ENCODE results near the gene TGFA. TPM values are rescaled to one million over a fixed set of nuclear protein-coding genes. Genes with fewer than 3 reads are reported as not detected.

TGFA gene
- polyA plus RNA-seq, 2 of the 4 experiments (the other 2 are of a cell fraction), result 3.5 to 5.3 TPM

DNA sequence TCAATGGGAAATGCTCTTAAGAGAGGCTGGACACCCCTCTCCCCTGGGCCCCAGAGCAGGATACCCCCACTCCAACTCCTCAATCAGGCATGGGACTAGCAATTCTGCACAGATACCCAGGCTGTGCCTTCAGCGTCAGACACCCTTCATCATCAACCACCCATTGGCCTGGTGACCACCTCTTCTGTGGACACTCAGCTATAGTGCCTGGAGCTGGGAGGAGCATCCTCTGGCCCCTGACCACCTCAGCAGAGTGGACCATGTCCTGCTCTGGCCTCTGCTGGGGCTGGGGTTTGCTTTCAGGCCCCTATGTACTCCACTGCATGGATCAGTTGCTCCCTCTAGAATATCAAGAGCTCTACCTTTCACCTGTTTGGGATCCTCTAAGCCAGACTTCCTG is 35.1 kb downstream of the TGFA start:
- no peak overlapping the region for H3K4me3 ChIP-seq
- ChIA-PET CTCF (interaction anchor here (0.7 to 2.8 kb wide), 8 partner anchors 14 to 217 kb away, joined by 3 to 7 read pairs (median 4); partner anchors contain the start of gene FAM136A), POLR2A (no interaction called here)
- TF ChIP-seq HEYL (CRISPR knock-in tag; IDR thresholded peaks at IDR 0.05) (no peak), SREBF2 (IDR thresholded peaks at IDR 0.05) (no peak), PHF8 (IDR thresholded peaks at IDR 0.05; ENCODE audit: borderline replicate concordance, low read depth) (no peak), NR3C1 (IDR thresholded peaks at IDR 0.05) (no peak), EP300 (IDR thresholded peaks at IDR 0.05) (no peak), FOXS1 (CRISPR knock-in tag; IDR thresholded peaks at IDR 0.05) (no peak), HDAC2 (IDR thresholded peaks at IDR 0.05) (no peak), JUN (IDR thresholded peaks at IDR 0.05) (no peak), MYC (IDR thresholded peaks at IDR 0.05; ENCODE audit: borderline replicate concordance, low read length) (no peak), NPAS2 (CRISPR knock-in tag; IDR thresholded peaks at IDR 0.05; ENCODE audit: borderline replicate concordance) (no peak), HOXB13 (CRISPR knock-in tag; IDR thresholded peaks at IDR 0.05; ENCODE audit: low read depth) (no peak), BHLHE40 (IDR thresholded peaks at IDR 0.05; ENCODE audit: low read depth, low read length) (no peak), CTCF (IDR thresholded peaks at IDR 0.05) (no peak), FOSB (CRISPR knock-in tag; IDR thresholded peaks at IDR 0.05) (no peak), TP53 (CRISPR knock-in tag; IDR thresholded peaks at IDR 0.05) (no peak), ZFP36 (IDR thresholded peaks at IDR 0.05; ENCODE audit: borderline replicate concordance, partially characterized antibody) (no peak), RAD21 (conservative IDR thresholded peaks at IDR 0.05 in 1 of 2, IDR thresholded peaks at IDR 0.05 in 1 of 2) (no peak)
- TF ChIP-seq, protein P1, sequence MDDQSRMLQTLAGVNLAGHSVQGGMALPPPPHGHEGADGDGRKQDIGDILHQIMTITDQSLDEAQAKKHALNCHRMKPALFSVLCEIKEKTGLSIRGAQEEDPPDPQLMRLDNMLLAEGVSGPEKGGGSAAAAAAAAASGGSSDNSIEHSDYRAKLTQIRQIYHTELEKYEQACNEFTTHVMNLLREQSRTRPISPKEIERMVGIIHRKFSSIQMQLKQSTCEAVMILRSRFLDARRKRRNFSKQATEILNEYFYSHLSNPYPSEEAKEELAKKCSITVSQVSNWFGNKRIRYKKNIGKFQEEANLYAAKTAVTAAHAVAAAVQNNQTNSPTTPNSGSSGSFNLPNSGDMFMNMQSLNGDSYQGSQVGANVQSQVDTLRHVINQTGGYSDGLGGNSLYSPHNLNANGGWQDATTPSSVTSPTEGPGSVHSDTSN (IDR thresholded peaks at IDR 0.05), result no peak
- TF ChIP-seq, protein P2, sequence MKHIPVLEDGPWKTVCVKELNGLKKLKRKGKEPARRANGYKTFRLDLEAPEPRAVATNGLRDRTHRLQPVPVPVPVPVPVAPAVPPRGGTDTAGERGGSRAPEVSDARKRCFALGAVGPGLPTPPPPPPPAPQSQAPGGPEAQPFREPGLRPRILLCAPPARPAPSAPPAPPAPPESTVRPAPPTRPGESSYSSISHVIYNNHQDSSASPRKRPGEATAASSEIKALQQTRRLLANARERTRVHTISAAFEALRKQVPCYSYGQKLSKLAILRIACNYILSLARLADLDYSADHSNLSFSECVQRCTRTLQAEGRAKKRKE (CRISPR knock-in tag; IDR thresholded peaks at IDR 0.05; ENCODE audit: low read depth), result no peak
- H3K4me2 ChIP-seq, result no peak overlapping the region
- FAIRE-seq (no peak), DNase-seq (ENCODE audit: low read depth in 1 of 2, low spot score in 1 of 2) (no peak), ATAC-seq (no peak)
- peaks cover 20% of the 10 kb centered on the region for H3K4me1 ChIP-seq
- H3K9me3 ChIP-seq, result no peaks in the 10 kb centered on the region
- 100% methylated on average over 1 of the region's 1 CpG for WGBS (ENCODE audit: missing lambda C conversion rate)
- no peak overlapping the region for H3K27ac ChIP-seq

DNA sequence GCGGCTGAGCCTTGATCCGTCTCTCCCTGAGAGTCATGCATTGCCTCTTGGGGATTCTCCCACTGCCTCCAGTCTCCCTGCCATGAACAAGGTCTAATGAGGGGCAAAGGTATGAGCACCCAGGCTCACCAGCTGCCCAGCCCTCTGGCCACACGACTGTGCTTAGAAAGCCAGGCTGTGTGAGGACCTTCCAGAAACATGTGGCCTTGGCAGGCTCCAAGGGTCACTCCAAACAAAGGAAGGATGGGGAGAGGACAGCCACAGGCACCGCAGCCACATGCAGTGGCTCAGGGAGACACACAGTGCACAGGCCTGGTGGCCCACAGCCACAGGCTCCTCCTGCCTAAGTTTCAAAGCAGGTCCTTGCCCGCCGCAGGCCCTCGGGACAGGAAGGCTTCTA is 35.8 kb downstream of the TGFA start:
- Histone ChIP-seq H3K4me2 (no peak overlapping the region), H3K27ac (peak overlapping the region in 1 of 2 experiments; percentile 20; a peak in 2 of 6 replicates), H3K4me1 (peaks cover 14% of the 10 kb centered on the region), H3K4me3 (no peak overlapping the region), H3K9me3 (no peaks in the 10 kb centered on the region)
- ChIA-PET POLR2A (no interaction called here), CTCF (interaction anchor here (0.7 to 2.8 kb wide), 9 partner anchors 8 to 216 kb away, joined by 3 to 7 read pairs (median 4); partner anchors contain the start of gene FAM136A)
- ATAC-seq, result no peak
- no peak for FAIRE-seq
- no peak for DNase-seq (ENCODE audit: low read depth in 1 of 2, low spot score in 1 of 2)
- no peak for TF ChIP-seq RARB (CRISPR knock-in tag; IDR thresholded peaks at IDR 0.05)
- WGBS (ENCODE audit: missing lambda C conversion rate), result 84% methylated on average over 7 of the region's 7 CpGs

- Histone ChIP-seq H3K4me1 (peaks cover 14% of the 10 kb centered on the region), H3K27ac (peak overlapping the region in 1 of 2 experiments; percentile 3; a peak in 1 of 6 replicates), H3K4me2 (peak overlapping the region; percentile 30), H3K9me3 (no peaks in the 10 kb centered on the region), H3K4me3 (no peak overlapping the region)
- ATAC-seq (peak; percentile 67 to 68; a peak in 5 of 6 replicates), DNase-seq (ENCODE audit: low read depth in 1 of 2, low spot score in 1 of 2) (peak; percentile 17 to 71), FAIRE-seq (no peak)
- ChIA-PET POLR2A (no interaction called here), CTCF (interaction anchor here (1.1 to 2.2 kb wide), 3 partner anchors 10 to 101 kb away, joined by 3 to 7 read pairs (median 4); no protein-coding TSS in a partner anchor)
- 5% methylated on average over 5 of the region's 5 CpGs for WGBS (ENCODE audit: missing lambda C conversion rate)
- no peak for TF ChIP-seq NFE2L2 (conservative IDR thresholded peaks at IDR 0.05; ENCODE audit: low read length)
- TF ChIP-seq CHD2 (IDR thresholded peaks at IDR 0.05; ENCODE audit: low read length, partially characterized antibody), result no peak
- TF ChIP-seq FOXS1 (CRISPR knock-in tag; IDR thresholded peaks at IDR 0.05), result no peak
- TF ChIP-seq, protein P3, sequence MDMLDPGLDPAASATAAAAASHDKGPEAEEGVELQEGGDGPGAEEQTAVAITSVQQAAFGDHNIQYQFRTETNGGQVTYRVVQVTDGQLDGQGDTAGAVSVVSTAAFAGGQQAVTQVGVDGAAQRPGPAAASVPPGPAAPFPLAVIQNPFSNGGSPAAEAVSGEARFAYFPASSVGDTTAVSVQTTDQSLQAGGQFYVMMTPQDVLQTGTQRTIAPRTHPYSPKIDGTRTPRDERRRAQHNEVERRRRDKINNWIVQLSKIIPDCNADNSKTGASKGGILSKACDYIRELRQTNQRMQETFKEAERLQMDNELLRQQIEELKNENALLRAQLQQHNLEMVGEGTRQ (IDR thresholded peaks at IDR 0.05), result no peak
- TF ChIP-seq BHLHE40 (IDR thresholded peaks at IDR 0.05; ENCODE audit: low read depth, low read length), result peak; percentile 33; the same call in 1 of the 2 replicates
- no peak for TF ChIP-seq TFCP2L1 (CRISPR knock-in tag; IDR thresholded peaks at IDR 0.05)
- TF ChIP-seq ZC3H11A (IDR thresholded peaks at IDR 0.05), result no peak
- no peak for TF ChIP-seq CTCF (IDR thresholded peaks at IDR 0.05)
- TF ChIP-seq FOSL2 (IDR thresholded peaks at IDR 0.05), result no peak
- peak; percentile 56 for TF ChIP-seq FOSL2 (CRISPR knock-in tag; IDR thresholded peaks at IDR 0.05)
- no peak for TF ChIP-seq TP53 (CRISPR knock-in tag; IDR thresholded peaks at IDR 0.05)
These were observed 37.0 kb downstream of the TGFA start for GRCh38 chr2:70516596-70516995.
